Body of pancreas (tissue), 4 donors: ENCODE measurements around the gene UBE4B.

Experiments used
- POLR2A ChIP-seq, 3 donors: fragments of 450-650 bp; IDR thresholded peaks; one replicate each; pipeline ENCODE4 v1.6.1; 2016; ENCODE audit warnings: antibody characterized with exemption in 3 of 3, mild to moderate bottlenecking in 2 of 3
- TF ChIP-seq, protein P1 (sequence below), 7 experiments: fragments of 450-650 bp in 4 of 7; fragments of 200-600 bp in 3 of 7; sonication (generic) in 3 of 7; IDR thresholded peaks; one replicate each; pipeline ENCODE4 v1.5.1; 2016 to 2019; ENCODE audit warnings: antibody characterized with exemption in 7 of 7

DNA sequence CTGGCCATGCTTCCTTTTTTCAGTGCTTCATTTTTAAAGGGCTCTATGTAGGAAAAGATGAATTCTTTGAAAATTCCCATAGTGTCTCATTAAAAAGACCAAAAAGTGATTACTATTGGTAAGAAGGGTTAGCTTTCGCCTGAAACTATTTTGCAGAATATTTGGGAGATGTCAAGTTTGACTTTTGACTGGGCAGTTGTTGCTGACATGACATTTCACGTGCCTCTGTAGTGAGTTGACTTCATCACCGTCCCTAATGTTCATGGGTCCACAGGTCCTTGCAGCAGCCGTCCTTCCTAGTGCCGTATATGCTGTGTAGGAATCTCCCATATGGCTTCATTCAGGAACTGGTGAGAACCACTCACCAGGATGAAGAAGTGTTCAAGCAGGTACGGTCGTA is 88.9 kb downstream of the UBE4B start:
- TF ChIP-seq POLR2A (IDR thresholded peaks at IDR 0.05): no peak
- TF ChIP-seq, protein P1, sequence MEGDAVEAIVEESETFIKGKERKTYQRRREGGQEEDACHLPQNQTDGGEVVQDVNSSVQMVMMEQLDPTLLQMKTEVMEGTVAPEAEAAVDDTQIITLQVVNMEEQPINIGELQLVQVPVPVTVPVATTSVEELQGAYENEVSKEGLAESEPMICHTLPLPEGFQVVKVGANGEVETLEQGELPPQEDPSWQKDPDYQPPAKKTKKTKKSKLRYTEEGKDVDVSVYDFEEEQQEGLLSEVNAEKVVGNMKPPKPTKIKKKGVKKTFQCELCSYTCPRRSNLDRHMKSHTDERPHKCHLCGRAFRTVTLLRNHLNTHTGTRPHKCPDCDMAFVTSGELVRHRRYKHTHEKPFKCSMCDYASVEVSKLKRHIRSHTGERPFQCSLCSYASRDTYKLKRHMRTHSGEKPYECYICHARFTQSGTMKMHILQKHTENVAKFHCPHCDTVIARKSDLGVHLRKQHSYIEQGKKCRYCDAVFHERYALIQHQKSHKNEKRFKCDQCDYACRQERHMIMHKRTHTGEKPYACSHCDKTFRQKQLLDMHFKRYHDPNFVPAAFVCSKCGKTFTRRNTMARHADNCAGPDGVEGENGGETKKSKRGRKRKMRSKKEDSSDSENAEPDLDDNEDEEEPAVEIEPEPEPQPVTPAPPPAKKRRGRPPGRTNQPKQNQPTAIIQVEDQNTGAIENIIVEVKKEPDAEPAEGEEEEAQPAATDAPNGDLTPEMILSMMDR (IDR thresholded peaks at IDR 0.05): no peak
